ENCODE measurements around the gene MITF.

The MITF gene

DNA sequence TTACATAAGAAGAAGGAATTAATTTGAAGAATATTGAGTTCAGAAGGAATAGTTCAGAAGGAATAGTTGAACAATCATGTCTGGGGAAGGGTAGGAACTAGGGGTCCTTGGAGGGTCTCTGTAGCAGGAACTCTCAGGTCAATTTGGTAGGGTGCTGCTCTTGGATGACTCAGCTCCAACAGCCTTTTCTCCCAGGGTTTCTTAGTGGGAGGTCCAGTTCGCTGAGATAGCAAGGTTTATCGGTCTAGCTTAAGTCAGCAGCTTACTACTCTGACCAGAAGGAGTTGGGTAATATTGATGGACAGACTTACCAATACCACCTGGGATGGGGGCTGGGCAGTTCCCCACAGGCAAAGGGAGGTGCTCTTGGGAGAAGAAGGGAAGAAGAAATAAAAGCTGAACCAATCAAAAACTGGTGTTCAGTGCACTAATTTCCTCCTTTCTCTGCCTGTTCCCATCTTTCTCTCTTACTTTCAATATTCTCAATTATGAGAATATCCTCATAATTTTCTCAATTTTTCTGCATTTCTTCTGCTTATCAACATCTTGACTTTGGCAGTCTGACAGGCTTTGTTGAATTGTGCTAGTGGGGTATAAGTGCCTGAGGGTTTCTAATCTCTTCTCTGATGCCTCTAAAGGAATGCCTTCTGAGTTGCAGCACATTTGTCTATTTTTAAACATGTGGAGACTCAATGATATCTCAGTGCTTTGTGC, 14.4 kb upstream of the MITF start:
- FAIRE-seq = no peak
- DNase-seq (ENCODE audit: extremely low spot score, insufficient read length, low read depth) = no peak

DNA sequence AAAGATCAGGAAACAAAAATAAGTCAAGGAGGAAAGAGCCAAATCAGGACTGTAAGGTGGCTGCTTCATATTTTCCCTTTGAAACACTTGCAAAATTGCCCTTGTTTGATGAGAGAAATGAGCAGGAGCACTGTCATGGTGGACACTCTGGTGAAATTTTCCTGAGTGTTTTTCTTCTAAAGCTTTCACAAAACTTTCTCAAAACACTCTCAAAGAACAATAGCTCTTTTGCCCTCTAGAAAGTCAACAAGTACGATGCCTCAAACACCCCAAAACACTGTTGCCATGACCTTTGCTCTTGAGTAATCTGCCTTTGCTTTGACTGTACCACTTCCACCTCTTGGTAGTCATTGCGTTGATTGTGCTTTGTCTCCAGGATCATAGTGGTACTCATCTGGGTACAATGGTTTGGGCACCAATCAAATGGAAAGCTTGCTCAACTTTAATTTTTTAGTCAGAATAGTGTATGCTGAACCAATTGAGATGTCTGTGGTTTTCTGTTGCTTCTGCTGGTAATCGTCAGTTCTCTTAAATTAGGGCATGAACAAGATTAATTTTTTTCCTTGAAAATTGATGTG, 13.2 kb upstream of the MITF start:
- DNase-seq (ENCODE audit: extremely low spot score, insufficient read length, low read depth) = no peak
- no peak for FAIRE-seq

- DNase-seq (ENCODE audit: extremely low spot score, insufficient read length, low read depth) = no peak
- FAIRE-seq = no peak
Measured at GRCh38 chr3:69729147-69729919, 9.9 kb upstream of the MITF start.

- no peak for FAIRE-seq
- no peak for DNase-seq (ENCODE audit: extremely low spot score, insufficient read length, low read depth)
Measured at GRCh38 chr3:69731080-69731479, 8.2 kb upstream of the MITF start.

- FAIRE-seq = no peak
Measured at GRCh38 chr3:69735893-69736292, 3.4 kb upstream of the MITF start.

GRCh38 chr3:69737392-69737791, 1.9 kb upstream of the MITF start:
- DNase-seq (ENCODE audit: extremely low spot score, insufficient read length, low read depth) (no peak), FAIRE-seq (no peak)

More at GRCh38 chr3:69735893-69736292, 3.4 kb upstream of the MITF start:
- DNase-seq (ENCODE audit: extremely low spot score, insufficient read length, low read depth) = no peak

GRCh38 chr3:69738315-69738714, 949 bp upstream of the MITF start:
- DNase-seq (ENCODE audit: extremely low spot score, insufficient read length, low read depth) (no peak), FAIRE-seq (no peak)

GRCh38 chr3:69738859-69739203, 433 bp upstream of the MITF start:
- FAIRE-seq (no peak), DNase-seq (ENCODE audit: extremely low spot score, insufficient read length, low read depth) (no peak)

- FAIRE-seq (no peak), DNase-seq (ENCODE audit: extremely low spot score, insufficient read length, low read depth) (no peak)
Measured at GRCh38 chr3:69740103-69741021, 1.1 kb downstream of the MITF start.

DNA sequence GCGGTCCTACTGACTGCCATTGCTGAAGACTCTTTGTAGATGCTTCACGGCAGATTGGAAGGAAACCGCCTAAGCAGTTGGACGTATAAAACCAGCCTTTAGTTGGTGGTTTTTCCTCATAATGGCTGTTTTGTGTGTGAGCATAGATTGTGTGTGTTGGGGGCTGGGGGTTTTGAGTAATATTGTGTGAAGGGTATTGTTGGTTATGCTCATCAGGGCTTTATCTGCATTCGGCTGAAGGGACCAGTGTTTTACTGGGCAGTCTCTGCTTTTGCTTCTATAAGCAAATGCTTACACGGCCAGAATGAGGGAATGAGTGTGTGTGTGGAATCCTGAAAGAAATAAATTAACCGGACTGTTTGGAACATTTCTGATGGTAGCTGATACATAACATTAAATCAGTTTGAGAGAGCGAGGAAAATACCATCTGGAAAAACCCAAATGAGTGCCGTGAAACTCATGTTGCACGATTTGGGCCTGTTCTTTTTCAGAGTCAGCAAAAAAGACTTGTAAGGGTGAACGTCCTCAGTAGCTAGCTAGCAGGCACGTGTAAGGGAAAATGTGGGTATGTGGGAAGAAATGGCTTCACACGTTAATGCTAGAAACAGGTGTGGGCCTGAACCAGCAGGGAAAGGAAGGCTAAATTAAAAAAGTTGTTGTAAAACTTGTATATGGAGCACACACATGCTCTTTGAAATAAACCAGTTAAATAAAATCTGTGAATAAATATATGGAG, 1.9 kb downstream of the MITF start:
- DNase-seq (ENCODE audit: extremely low spot score, insufficient read length, low read depth) = no peak
- FAIRE-seq = no peak

- DNase-seq (ENCODE audit: extremely low spot score, insufficient read length, low read depth) = no peak
- no peak for FAIRE-seq
Measured at GRCh38 chr3:69742391-69742790, 3.1 kb downstream of the MITF start.

DNA sequence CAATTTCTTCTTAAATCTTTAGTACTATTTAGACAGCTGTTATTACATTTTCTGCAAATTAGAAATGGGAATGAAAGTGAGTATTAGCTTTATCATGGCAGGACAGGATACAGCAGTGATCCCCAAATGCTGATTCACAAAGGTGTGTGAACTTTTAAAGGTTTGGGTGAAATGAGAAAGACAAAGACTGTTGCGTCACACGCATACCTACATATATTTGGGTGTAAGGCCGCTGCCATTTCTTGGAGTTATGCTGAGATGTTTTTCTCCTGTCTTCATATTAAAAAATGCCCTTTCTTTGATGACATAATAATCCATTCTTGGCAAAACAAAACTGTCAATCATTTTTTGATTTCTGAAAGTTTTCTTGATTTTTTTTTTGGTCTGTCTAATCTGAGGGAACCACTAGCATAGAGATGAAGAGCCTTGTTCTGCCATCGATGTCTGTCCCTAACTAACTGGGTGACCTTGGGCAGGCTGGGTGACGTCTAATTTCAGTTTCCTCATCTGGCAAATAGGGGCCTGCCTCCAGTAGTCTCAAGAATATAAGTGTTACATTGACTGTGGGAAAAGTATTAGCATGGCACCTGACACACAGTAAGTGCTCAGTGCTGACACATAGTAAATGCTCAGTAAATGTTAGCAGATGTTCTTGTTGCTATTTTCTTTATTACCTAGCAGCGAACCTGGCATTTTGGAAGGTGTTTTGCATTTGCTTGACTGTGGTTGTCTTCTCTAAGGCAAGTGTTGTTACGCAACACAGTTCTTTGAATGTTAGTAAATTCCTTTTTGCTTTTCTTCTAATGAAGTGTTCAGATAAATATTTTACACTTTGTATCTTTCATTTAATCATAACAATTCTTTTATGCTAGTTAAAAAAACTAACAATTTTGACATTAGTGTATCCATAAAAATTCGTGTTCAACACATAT, 5.0 kb downstream of the MITF start:
- FAIRE-seq (no peak), DNase-seq (ENCODE audit: extremely low spot score, insufficient read length, low read depth) (no peak)

DNA sequence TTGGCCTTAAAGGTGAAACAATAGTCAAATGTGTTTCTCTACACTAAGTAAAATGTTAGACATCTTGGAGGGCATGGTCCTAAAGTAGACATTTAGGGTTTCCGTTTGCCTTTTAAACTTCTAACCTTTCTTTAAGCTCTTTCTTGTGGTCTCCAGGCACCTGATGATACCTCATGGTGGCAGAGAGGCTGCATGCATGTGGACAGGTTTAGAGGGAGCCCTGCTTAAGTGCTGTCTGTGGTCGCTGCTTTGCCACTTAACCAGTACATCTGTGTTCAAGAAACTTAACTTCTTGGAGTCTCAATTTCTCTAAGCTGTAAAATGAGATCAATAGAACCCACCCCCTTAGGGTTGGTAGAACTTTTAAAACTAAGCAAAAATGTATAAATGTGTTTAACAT, 6.2 kb downstream of the MITF start:
- FAIRE-seq = no peak
- DNase-seq (ENCODE audit: extremely low spot score, insufficient read length, low read depth) = no peak

DNA sequence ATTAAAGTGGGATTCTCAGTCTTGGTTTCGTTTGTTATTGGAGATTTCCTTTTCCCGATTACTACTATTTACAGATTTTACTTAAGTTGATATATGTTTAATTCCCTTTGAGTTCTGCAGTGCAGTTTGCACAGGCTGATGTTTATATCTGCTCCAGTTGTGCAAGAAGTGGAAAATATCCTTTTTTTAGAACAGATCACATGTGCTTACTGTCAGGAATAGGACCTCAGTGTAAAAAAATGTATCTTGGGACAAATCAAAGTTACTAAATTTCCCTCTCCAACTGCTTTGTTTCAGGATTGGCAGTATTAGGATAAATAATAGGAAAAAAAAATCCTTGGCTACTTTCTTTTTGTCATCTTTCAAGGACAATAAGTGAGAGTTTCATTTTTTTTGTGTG, 6.9 kb downstream of the MITF start:
- FAIRE-seq (no peak), DNase-seq (ENCODE audit: extremely low spot score, insufficient read length, low read depth) (no peak)

DNA sequence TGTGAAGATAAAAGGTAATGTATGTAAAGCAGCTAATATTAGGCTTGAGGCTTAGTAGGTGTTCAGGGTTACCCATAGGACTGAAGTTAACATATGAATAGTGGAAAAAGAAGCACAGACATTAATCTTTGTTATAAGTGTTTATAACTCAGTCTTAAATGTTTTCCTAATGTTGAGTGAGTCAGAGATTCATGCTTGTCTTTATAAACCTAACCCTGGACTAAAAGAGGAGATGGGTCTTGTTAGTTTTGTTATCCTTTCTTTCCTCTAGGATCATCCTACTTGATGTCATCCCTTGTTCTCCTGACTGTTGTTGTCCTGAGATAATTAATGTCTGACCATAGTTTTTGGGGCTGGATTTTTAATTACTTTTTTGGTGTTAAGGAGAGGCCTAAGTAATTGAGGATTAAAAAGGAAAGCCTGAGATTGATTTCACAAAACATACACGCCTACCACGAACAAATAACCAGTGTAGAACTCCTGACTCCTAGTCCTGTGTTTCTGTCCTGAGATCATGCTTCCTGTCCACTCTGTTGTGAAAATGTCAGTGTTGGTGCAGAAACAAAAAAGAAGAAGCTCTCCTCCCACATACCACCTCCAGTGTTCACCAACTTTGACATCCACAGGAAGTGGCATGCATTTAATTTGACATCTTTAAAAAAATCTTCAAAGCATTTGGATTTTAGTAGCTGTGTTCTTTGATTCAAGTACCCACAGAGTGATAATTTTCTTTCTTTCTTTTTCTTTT, 8.4 kb downstream of the MITF start:
- FAIRE-seq (no peak), DNase-seq (ENCODE audit: extremely low spot score, insufficient read length, low read depth) (no peak)

DNA sequence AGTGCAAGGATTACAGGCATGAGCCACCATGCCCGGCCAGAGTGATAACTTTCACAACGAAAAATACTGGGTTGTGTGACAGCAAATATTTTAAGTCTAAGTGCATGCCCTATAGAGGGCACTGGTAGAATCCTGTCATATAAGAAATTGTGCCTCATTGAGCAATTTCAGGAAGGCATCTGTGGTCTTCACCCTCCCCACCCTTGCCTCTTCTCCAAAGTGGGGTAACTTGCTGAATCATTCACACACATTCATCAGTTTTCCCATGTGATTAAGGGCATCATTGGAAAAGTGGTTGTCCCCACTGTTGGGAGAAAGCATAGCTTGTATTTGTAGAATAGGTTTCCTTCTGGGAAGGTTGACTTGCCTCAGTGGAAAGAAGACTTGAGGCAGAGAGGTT, 9.2 kb downstream of the MITF start:
- FAIRE-seq = no peak

GRCh38 chr3:69749461-69749860, 10.2 kb downstream of the MITF start:
- no peak for FAIRE-seq
- DNase-seq (ENCODE audit: extremely low spot score, insufficient read length, low read depth) = no peak

More for the DNA sequence above, 9.2 kb downstream of the MITF start:
- DNase-seq (ENCODE audit: extremely low spot score, insufficient read length, low read depth) = no peak

GRCh38 chr3:69750549-69750948, 11.3 kb downstream of the MITF start:
- DNase-seq (ENCODE audit: extremely low spot score, insufficient read length, low read depth) = no peak
- no peak for FAIRE-seq

All from GM18507 (cell line).